Heart left ventricle (tissue), 16 donors: ENCODE results near the gene SOX10. TPM values are rescaled to one million over a fixed set of nuclear protein-coding genes. Genes with fewer than 3 reads are reported as not detected.
"Not testable (repeated sequence)": the region's sequence is repeated elsewhere in the genome, so short reads cannot be mapped to it uniquely, and the experiment has no call there.

Source experiments
- ATAC-seq, 4 donors: fragments of 200-7000 bp; cut with Tn5 transposase; one replicate each; pipeline ENCODE4 v1.9.1; 2020 to 2022; ENCODE audit warnings: moderate library complexity in 4 of 4, mild to moderate bottlenecking in 3 of 4, moderate number of reproducible peaks in 1 of 4
- DNase-seq, 5 donors: peaks; one replicate each; pipeline ENCODE4 v3.0.0-alpha.2; 2020
- H3K27ac ChIP-seq, 12 donors: fragments of 200-600 bp; sonication (generic) in 4 of 12; one replicate each; pipeline versions ENCODE4 v1.5.0 to v1.8.0; 2016 to 2022; ENCODE audit warnings: mild to moderate bottlenecking in 2 of 12
- H3K27me3 ChIP-seq, 9 donors: fragments of 200-600 bp; sonication (generic) in 2 of 9; one replicate each; pipeline versions ENCODE4 v1.5.1 to v1.8.0; 2016 to 2022; ENCODE audit warnings: mild to moderate bottlenecking in 3 of 9
- H3K36me3 ChIP-seq, 9 donors: fragments of 200-600 bp; sonication (generic) in 2 of 9; one replicate each; pipeline versions ENCODE4 v1.5.0 to v1.8.0; 2018 to 2022; ENCODE audit warnings: mild to moderate bottlenecking in 2 of 9
- H3K4me1 ChIP-seq, 12 donors: fragments of 200-600 bp; sonication (generic) in 4 of 12; one replicate each; pipeline versions ENCODE4 v1.5.0 to v1.8.0; 2016 to 2022; ENCODE audit warnings: mild to moderate bottlenecking in 3 of 12
- H3K4me3 ChIP-seq, 12 donors: fragments of 200-600 bp; sonication (generic) in 4 of 12; one replicate each; pipeline versions ENCODE4 v1.5.0 to v1.8.0; 2017 to 2022; ENCODE audit warnings: mild to moderate bottlenecking in 9 of 12, moderate library complexity in 4 of 12
- H3K9me3 ChIP-seq, 12 donors: fragments of 200-600 bp; sonication (generic) in 4 of 12; one replicate each; pipeline versions ENCODE4 v1.5.0 to v1.8.0; 2016 to 2022; ENCODE audit warnings: mild to moderate bottlenecking in 1 of 12
- POLR2A ChIP-seq, 2 donors: fragments of 450-650 bp; IDR thresholded peaks; one replicate each; pipeline ENCODE4 v1.6.1; 2017; ENCODE audit warnings: antibody characterized with exemption in 2 of 2, mild to moderate bottlenecking in 2 of 2, moderate library complexity in 2 of 2
- WGBS, 4 donors: extraction: QIAGEN DNeasy Blood & Tissue Kit in 2 of 4; methylation state at CpG; one replicate each; pipeline versions ENCODE4 v1.1.5 to v1.1.7; 2013 to 2018; 5-methylcytosine and 5-hydroxymethylcytosine counted together
- intact Hi-C, 10 donors: fragments of 100-400 bp; cut with DNase I; formaldehyde crosslinking; loops; one replicate each; pipeline versions ENCODE4 v1.11.1 to v1.14.2; 2022
- polyA plus RNA-seq, 2 donors: library from polyadenylated mRNA; stranded (reverse); fragments of 200-250 nt; gene quantifications; one replicate each; pipeline ENCODE4 v1.2.3, GENCODE V29; 2013
- total RNA-seq, 9 donors: library from RNA; depleted of rRNA in 2 of 9; stranded (reverse); fragments of >200 nt in 2 of 9; fragmentation: NEBNext Ultra II Directional in 3 of 9; extraction: Animal tissue kit (Norgen Biotek cat#: 25700) in 3 of 9; gene quantifications; one replicate each; pipeline versions ENCODE4 v1.1.0 to v1.2.4, GENCODE V29; 2016 to 2023
- TF ChIP-seq, protein P1 (sequence below), 12 donors: fragments of 200-600 bp; sonication (generic) in 4 of 12; IDR thresholded peaks; one replicate each; pipeline versions ENCODE4 v1.5.0 to v1.8.0; 2018 to 2022; ENCODE audit warnings: antibody characterized with exemption in 12 of 12, mild to moderate bottlenecking in 5 of 12
- donor health status: ischemic (EF 13 %, LVEDD 7.1; RV severe dilation, severe dysfunction).
- donor health status: healthy with polysubstance abuse.
- donor health status: DM: no; HTN: yes; CAD: no.
- donor health status: DM: no; HTN: no; CAD: no.
- donor health status: ischemic (EF 25% LVEDD 6.9; RV normal size, moderate dysfunction).
- donor health status: ischemic (EF 25% LVEDD 5.7; RV mildly dilated, moderate dysfunction).
- donor health status: healthy.
- donor health status: DM: yes; HTN: yes; CAD: no.
- donor health status: ischemic (EF 35%, LVEDD 5.7; RV mildly dilated, moderate dysfunction).
- donor health status: nonischemic (EF 11% LVEDD 7.7; RV severe dilation, severe dysfunction).
- donor health status: DM: yes; HTN: yes; CAD: no.
- donor health status: PGD.
- donor health status: ischemic (EF 29% LVEDD 5.4; RV normal size, mild dysfunction).
- donor health status: nonischemic (EF 23%, LVEDD 6.1; RV moderate dilation, normal function).

SOX10 gene
- total and polyA plus RNA-seq, 11 donors = 0.43 to 7.6 (median 1.1) TPM

DNA sequence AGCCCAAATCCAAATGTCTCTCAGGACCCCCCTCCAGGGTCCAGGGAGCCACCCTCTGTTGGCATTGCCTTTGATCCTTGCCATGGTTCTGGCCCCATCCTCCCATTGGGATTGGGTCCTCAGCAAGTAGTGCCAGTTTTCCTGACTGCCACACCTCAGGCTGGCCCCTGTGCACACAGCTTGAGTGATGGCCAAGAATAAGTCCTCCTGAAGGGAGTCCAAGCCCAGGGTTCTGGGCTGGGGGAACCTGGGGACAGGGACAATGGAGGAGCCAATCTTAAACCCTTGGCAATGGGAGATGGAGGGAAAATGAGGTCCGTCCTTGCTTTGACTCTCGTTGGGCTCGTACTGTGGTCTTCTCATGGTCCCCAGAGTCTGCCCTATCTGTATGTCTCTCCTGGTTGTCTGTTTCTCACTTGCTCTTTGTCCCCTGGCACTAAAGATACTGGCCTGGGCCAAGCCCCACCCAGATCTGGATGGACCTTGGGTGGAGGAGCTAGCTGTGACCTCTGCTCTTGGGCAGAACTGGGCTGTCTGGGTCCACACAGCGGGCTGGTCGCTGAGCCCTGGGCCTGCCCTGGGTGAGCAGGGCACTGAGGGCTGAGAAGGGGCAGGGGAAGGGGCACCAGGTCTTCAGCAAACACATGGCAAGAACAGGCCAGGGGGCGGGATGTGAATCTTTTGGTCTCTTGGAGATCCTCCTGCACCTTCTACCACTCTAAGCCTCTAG lies 2.9 kb downstream of the SOX10 start:
- Histone ChIP-seq H3K27me3 (no peaks in the 10 kb centered on the region), H3K4me3 (peak overlapping the region in 5 of 12 donors; percentile 2 to 34 (median 17)), H3K27ac (peak overlapping the region in 1 of 12 donors; percentile 67), H3K36me3 (peaks cover 0 to 6% (median 0%) of the 10 kb centered on the region in 9 donors), H3K4me1 (peaks cover 0 to 17% (median 0%) of the 10 kb centered on the region in 12 donors), H3K9me3 (no peaks in the 10 kb centered on the region)
- 78 to 94% (median 86%) methylated on average over 6 of the region's 6 CpGs for WGBS, 4 donors
- intact Hi-C loops = no loop called here
- DNase-seq = no peak
- TF ChIP-seq, protein P1, sequence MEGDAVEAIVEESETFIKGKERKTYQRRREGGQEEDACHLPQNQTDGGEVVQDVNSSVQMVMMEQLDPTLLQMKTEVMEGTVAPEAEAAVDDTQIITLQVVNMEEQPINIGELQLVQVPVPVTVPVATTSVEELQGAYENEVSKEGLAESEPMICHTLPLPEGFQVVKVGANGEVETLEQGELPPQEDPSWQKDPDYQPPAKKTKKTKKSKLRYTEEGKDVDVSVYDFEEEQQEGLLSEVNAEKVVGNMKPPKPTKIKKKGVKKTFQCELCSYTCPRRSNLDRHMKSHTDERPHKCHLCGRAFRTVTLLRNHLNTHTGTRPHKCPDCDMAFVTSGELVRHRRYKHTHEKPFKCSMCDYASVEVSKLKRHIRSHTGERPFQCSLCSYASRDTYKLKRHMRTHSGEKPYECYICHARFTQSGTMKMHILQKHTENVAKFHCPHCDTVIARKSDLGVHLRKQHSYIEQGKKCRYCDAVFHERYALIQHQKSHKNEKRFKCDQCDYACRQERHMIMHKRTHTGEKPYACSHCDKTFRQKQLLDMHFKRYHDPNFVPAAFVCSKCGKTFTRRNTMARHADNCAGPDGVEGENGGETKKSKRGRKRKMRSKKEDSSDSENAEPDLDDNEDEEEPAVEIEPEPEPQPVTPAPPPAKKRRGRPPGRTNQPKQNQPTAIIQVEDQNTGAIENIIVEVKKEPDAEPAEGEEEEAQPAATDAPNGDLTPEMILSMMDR (IDR thresholded peaks at IDR 0.05) = no peak
- TF ChIP-seq POLR2A (IDR thresholded peaks at IDR 0.05) = no peak
- peak in 3 of 4 donors; percentile 11 to 24 (median 20) for ATAC-seq

DNA sequence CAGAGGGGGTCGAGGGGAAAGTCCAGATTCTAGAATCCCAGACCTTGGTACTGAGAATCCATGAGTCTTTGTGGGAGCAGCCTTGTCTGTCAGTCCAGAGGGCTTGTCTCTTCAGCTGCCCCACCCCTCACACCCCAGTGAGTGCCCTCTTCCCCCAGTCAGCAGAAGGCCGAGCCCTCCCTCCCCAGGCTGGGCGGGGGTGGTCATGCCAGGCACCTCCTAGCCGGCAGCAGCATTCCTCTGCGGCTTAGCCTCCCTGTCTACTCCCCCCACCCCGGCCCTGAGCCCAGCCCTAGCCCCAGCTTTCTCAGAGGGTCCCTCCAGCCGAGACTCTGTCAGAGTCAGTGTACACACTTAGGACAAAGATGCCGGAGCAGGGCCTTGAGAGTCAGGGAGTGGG lies 4.6 kb downstream of the SOX10 start:
- Histone ChIP-seq H3K27me3 (no peaks in the 10 kb centered on the region), H3K4me1 (peaks cover 0 to 17% (median 0%) of the 10 kb centered on the region in 12 donors), H3K36me3 (peaks cover 0 to 8% (median 0%) of the 10 kb centered on the region in 9 donors), H3K9me3 (no peaks in the 10 kb centered on the region), H3K27ac (no peak overlapping the region), H3K4me3 (no peak overlapping the region)
- WGBS, 4 donors = 84 to 91% (median 87%) methylated on average over 8 of the region's 8 CpGs
- intact Hi-C loops = no loop called here
- no peak for ATAC-seq
- TF ChIP-seq, protein P1 (IDR thresholded peaks at IDR 0.05) = no peak
- no peak for TF ChIP-seq POLR2A (IDR thresholded peaks at IDR 0.05)
- no peak for DNase-seq

DNA sequence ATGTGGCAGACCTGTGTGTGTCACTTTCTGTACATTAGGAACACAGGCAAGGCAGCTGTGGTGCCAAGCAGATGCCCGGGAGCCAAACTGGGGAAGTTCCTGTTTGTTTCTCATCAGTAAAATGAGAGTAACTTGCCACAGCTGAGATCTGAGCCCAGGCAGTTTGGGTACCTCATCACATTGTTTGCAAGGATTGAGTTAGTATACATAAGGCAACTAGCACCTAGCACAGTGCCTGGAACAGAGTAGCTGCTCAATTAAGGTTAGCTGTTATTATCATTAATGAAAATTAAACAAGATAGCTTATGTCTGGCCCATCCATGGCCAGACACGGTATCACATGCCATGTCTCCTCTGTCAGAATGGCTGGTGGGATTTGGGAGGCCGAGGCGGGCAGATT lies 7.8 kb downstream of the SOX10 start:
- DNase-seq (no peak), ATAC-seq (no peak)
- WGBS, 4 donors = 83 to 96% (median 90%) methylated on average over 3 to 4 of the region's 4 CpGs
- no peak overlapping the region for H3K27ac ChIP-seq
- H3K36me3 ChIP-seq = peaks cover 0 to 12% (median 0%) of the 10 kb centered on the region in 9 donors
- H3K27me3 ChIP-seq = no peaks in the 10 kb centered on the region
- H3K4me3 ChIP-seq = no peak overlapping the region
- TF ChIP-seq, protein P1 (IDR thresholded peaks at IDR 0.05) = no peak
- TF ChIP-seq POLR2A (IDR thresholded peaks at IDR 0.05) = no peak
- H3K9me3 ChIP-seq = no peaks in the 10 kb centered on the region
- peaks cover 0 to 15% (median 0%) of the 10 kb centered on the region in 12 donors for H3K4me1 ChIP-seq
- intact Hi-C loops = no loop called here

DNA sequence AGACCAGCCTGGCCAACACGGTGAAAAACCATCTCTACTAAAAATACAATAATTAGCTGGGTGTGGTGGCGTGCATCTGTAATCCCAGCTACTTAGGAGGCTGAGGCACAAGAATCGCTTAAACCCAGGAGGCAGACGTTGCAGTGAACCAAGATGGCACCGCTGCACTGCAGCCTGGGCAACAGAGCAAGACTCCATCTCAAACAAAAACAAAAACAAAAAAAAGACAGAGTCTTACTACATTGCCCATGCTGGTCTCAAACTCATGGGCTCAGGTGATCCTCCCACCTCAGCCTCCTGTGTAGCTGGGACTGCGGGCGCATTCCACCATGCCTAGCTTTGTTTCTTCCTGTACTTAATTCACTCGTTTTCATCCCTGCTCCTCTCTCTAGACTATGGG lies 8.3 kb downstream of the SOX10 start:
- ATAC-seq, H3K4me1 ChIP-seq, H3K4me3 ChIP-seq, H3K27ac ChIP-seq, H3K9me3 ChIP-seq, H3K27me3 ChIP-seq, DNase-seq, intact Hi-C loops: not testable (repeated sequence)
- WGBS, 4 donors = 85 to 93% (median 89%) methylated on average over 8 of the region's 8 CpGs
- H3K36me3 ChIP-seq = peaks cover 0 to 12% (median 0%) of the 10 kb centered on the region in 9 donors
